OCI-LY1 (cell line): ENCODE measurements around the gene TTC13.

Experiments
- CTCF ChIP-seq: fragments of 200-600 bp; sonication (generic), shearing (Covaris generic); IDR thresholded peaks from 2 replicates; pipeline ENCODE4 v1.5.1; 2017; ENCODE audit warnings: mild to moderate bottlenecking, antibody characterized with exemption, low read length, moderate library complexity, mixed read lengths
- EZH2 ChIP-seq: fragments of 200-600 bp; sonication (generic), shearing (Covaris generic); IDR thresholded peaks from 2 replicates; pipeline ENCODE4 v1.8.0; 2017; ENCODE audit warnings: borderline replicate concordance, mixed run types, mild to moderate bottlenecking, antibody characterized with exemption, low read length, moderate library complexity, mixed read lengths

- TF ChIP-seq CTCF (no peak), EZH2 (no peak)
These were observed 81.9 kb downstream of the TTC13 start for GRCh38 chr1:230896779-230897178.
